Neural crest cell (in vitro differentiated cells): ENCODE data around the gene USP27X. TPM values are rescaled to one million over a fixed set of nuclear protein-coding genes. Genes with fewer than 3 reads are reported as not detected.

Source experiments
- DNase-seq: peaks from one replicate; pipeline ENCODE4 v3.0.0; 2021; ENCODE audit warnings: low read depth, mixed read lengths, low spot score
- H3K27ac Mint-ChIP-seq: one replicate; pipeline ENCODE4 v1.8.0; 2021; ENCODE audit warnings: mild to moderate bottlenecking, mixed read lengths; ENCODE audit not compliant: unreplicated experiment
- H3K27me3 Mint-ChIP-seq: 2 replicates; pipeline ENCODE4 v1.8.0; 2021; ENCODE audit warnings: low read depth, mild to moderate bottlenecking, mixed read lengths
- H3K36me3 Mint-ChIP-seq: 2 replicates; pipeline ENCODE4 v1.8.0; 2021; ENCODE audit warnings: low read depth, mild to moderate bottlenecking, mixed read lengths
- H3K4me1 Mint-ChIP-seq: 2 replicates; pipeline ENCODE4 v1.8.0; 2021; ENCODE audit warnings: mixed read lengths
- H3K4me3 Mint-ChIP-seq: one replicate; pipeline ENCODE4 v1.8.0; 2021; ENCODE audit warnings: mild to moderate bottlenecking, mixed read lengths
- H3K9me3 Mint-ChIP-seq: 2 replicates; pipeline ENCODE4 v1.8.0; 2021; ENCODE audit warnings: mixed read lengths
- total RNA-seq: library from RNA; stranded (reverse); gene quantifications from 2 replicates; pipeline ENCODE4 v1.2.1, GENCODE V29; 2021
- TF ChIP-seq, protein P1 (sequence below): fragments of 200-600 bp; sonication (generic); conservative IDR thresholded peaks from 2 replicates; pipeline ENCODE4 v1.5.0; 2021; ENCODE audit warnings: antibody characterized with exemption, mild to moderate bottlenecking

The USP27X gene
- total RNA-seq, 1 donor from 2014 or later, result 7.3 TPM

DNA sequence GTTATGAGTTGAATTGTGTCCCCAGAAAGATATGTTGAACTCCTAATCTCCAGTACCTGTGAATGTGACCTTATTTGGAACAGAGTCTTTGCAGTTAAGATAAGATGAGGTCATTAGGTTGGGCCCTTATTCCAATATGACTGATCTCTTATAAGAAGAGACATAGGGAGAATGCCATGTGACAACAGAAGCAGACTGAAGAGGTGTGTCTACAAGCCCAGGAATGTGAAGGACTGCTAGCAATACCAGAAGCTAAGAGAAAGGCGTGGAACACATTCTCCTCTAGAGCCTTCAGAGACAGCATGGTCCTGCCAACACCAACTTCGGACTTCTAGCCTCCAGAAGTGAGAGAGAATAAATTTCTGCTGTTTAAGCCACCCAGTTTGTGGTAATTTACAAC lies 22.5 kb upstream of the USP27X start:
- no peaks in the 10 kb centered on the region for H3K27me3 Mint-ChIP-seq
- DNase-seq, result no peak
- no peak overlapping the region for H3K27ac Mint-ChIP-seq

DNA sequence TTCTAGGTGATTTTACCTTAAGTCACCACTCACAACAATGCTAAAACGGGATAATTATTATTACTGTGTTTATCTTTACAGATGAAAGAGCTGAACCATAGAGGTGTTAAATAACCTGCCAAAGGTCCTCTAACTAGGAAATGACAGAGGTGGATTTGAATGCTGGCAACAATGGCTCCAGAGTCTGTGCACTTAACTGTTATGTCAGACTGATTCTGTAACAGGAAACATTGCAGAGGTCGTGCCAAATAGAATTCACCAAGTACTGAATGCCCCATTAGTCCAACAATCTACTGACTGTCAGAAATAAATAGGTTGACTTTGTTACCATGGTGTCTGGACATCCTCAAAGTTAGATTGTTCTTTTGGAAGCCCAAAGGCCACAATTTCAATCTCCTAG lies 20.9 kb upstream of the USP27X start:
- H3K4me1 Mint-ChIP-seq, result no peaks in the 10 kb centered on the region
- TF ChIP-seq, protein P1, sequence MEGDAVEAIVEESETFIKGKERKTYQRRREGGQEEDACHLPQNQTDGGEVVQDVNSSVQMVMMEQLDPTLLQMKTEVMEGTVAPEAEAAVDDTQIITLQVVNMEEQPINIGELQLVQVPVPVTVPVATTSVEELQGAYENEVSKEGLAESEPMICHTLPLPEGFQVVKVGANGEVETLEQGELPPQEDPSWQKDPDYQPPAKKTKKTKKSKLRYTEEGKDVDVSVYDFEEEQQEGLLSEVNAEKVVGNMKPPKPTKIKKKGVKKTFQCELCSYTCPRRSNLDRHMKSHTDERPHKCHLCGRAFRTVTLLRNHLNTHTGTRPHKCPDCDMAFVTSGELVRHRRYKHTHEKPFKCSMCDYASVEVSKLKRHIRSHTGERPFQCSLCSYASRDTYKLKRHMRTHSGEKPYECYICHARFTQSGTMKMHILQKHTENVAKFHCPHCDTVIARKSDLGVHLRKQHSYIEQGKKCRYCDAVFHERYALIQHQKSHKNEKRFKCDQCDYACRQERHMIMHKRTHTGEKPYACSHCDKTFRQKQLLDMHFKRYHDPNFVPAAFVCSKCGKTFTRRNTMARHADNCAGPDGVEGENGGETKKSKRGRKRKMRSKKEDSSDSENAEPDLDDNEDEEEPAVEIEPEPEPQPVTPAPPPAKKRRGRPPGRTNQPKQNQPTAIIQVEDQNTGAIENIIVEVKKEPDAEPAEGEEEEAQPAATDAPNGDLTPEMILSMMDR, result no peak
- no peaks in the 10 kb centered on the region for H3K36me3 Mint-ChIP-seq
- peaks cover 17% of the 10 kb centered on the region for H3K9me3 Mint-ChIP-seq
- H3K4me3 Mint-ChIP-seq, result no peak overlapping the region
- no peaks in the 10 kb centered on the region for H3K27me3 Mint-ChIP-seq
- DNase-seq, result no peak
- no peak overlapping the region for H3K27ac Mint-ChIP-seq

More for the DNA sequence above, 22.5 kb upstream of the USP27X start:
- Mint-ChIP-seq H3K4me1 (no peaks in the 10 kb centered on the region), H3K4me3 (no peak overlapping the region), H3K36me3 (no peaks in the 10 kb centered on the region), H3K9me3 (peaks cover 11% of the 10 kb centered on the region)
- TF ChIP-seq, protein P1, result no peak

DNA sequence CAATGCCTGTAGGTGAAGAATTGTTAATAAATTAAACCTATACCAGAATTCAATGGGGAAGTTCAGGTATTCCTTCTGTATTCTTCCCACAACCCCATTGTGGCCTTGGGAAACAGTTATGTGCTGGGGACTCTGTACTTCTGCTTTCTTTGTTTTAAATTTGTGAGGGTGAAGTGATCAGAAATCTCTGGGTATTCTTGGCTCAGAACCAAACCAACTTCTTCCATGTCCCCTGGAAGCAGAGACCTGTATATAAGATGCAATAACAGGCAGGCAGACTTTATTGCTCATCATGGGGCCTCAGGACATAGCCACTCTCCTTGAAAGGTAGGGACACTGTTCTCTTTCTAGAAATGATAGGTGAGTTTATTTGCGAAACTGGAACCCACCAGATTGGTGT lies 19.8 kb upstream of the USP27X start:
- H3K4me3 Mint-ChIP-seq, result no peak overlapping the region
- TF ChIP-seq, protein P1, result no peak
- no peaks in the 10 kb centered on the region for H3K27me3 Mint-ChIP-seq
- no peaks in the 10 kb centered on the region for H3K4me1 Mint-ChIP-seq
- H3K36me3 Mint-ChIP-seq, result no peaks in the 10 kb centered on the region
- H3K9me3 Mint-ChIP-seq, result peaks cover 17% of the 10 kb centered on the region
- no peak for DNase-seq
- H3K27ac Mint-ChIP-seq, result no peak overlapping the region

DNA sequence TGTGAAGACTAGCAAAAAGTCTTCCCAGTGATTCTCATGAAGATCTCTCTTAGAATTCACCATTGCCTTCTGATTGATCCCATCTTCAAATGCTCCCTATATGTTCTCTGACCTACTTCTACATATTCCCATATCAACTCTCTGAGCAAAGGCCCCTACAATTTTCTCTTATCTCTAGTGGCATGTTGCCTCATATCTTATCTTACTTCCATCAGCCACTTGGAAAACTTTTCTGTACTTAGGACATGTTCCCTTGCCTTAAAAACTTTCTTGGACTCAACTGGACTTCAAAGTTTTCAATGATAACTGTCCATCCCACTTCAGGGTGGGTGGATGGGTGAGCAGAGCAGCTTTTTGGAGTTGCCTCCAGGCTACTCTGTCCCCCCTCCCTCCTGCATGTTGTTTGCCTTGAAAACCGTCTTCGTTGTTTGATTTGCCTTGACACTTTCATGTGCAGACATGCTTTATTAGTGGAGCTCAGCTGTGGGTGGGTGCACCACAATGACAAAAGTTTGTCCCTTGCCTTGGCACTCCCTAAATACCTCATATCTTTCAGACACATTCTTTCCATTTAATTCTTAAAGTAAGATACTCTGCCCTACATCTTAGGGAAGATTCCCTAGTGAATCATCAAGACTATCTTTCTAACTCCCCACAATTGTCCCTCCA lies 18.3 kb upstream of the USP27X start:
- Mint-ChIP-seq H3K27me3 (no peaks in the 10 kb centered on the region), H3K9me3 (peaks cover 17% of the 10 kb centered on the region), H3K36me3 (no peaks in the 10 kb centered on the region), H3K27ac (no peak overlapping the region), H3K4me3 (no peak overlapping the region), H3K4me1 (no peaks in the 10 kb centered on the region)
- DNase-seq, result no peak
- TF ChIP-seq, protein P1, result no peak

DNA sequence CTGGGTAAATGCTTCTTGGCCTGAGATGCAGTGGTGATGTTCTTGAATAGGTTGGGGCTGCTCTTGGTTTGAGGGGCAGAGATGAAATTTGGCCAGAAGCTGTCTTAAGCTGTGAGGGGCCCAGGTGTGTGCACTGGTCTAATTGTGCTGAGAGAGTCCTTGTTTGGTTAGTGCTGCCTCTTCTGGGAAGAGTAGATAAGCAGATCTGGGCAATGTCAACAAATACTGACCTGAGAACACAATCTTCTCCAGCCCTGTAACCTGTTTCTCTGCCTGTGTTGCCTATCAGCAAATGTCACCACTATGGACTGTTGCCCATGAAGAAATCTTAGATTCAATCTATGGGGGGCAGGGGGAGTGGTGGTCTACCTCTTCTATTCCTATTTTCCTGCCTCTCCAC lies 17.2 kb upstream of the USP27X start:
- Mint-ChIP-seq H3K4me1 (no peaks in the 10 kb centered on the region), H3K9me3 (peaks cover 13% of the 10 kb centered on the region), H3K27me3 (peaks cover 2% of the 10 kb centered on the region), H3K27ac (no peak overlapping the region), H3K4me3 (no peak overlapping the region), H3K36me3 (no peaks in the 10 kb centered on the region)
- TF ChIP-seq, protein P1, result no peak
- no peak for DNase-seq
